Lung (tissue), 12 donors: Measurements from ENCODE around the gene ABR. TPM values are rescaled to one million over a fixed set of nuclear protein-coding genes. Genes with fewer than 3 reads are reported as not detected.
"Not testable (repeated sequence)": the region's sequence is repeated elsewhere in the genome, so short reads cannot be mapped to it uniquely, and the experiment has no call there.

Experiments used
- ATAC-seq: fragments of 200-7000 bp; cut with Tn5 transposase; one replicate; pipeline ENCODE4 v1.9.1; 2020; ENCODE audit warnings: moderate number of reproducible peaks; ENCODE audit not compliant: insufficient read depth, low FRiP score
- DNase-seq, 3 donors: peaks; one replicate each; pipeline ENCODE4 v3.0.0-alpha.2; 2013 to 2017
- H3K27ac ChIP-seq, 2 donors: one replicate each; pipeline ENCODE4 v1.5.1; 2013; ENCODE audit warnings: mild to moderate bottlenecking in 2 of 2, moderate library complexity in 2 of 2, control low read depth in 1 of 2, inconsistent platforms in 1 of 2, low read depth in 1 of 2, low read length in 1 of 2
- H3K27me3 ChIP-seq, 3 donors: one replicate each; pipeline ENCODE4 v1.5.1; 2013; ENCODE audit warnings: low read length in 2 of 3; ENCODE audit not compliant: control insufficient read depth in 3 of 3, insufficient read depth in 3 of 3
- H3K36me3 ChIP-seq, 4 donors: one replicate each; pipeline ENCODE4 v1.5.1; 2013; ENCODE audit warnings: low read length in 4 of 4, mild to moderate bottlenecking in 1 of 4, moderate library complexity in 1 of 4; ENCODE audit not compliant: control insufficient read depth in 4 of 4, insufficient read depth in 4 of 4
- H3K4me1 ChIP-seq, 5 donors: one replicate each; pipeline ENCODE4 v1.5.1; 2013; ENCODE audit warnings: low read length in 5 of 5, mild to moderate bottlenecking in 2 of 5, moderate library complexity in 1 of 5; ENCODE audit not compliant: control insufficient read depth in 5 of 5, insufficient read depth in 5 of 5
- H3K4me3 ChIP-seq: one replicate; pipeline ENCODE4 v1.5.1; 2013; ENCODE audit warnings: mild to moderate bottlenecking, control low read depth, moderate library complexity
- H3K9ac ChIP-seq, 2 donors: one replicate each; pipeline ENCODE4 v1.5.1; 2013; ENCODE audit warnings: low read length in 2 of 2, control low read depth in 1 of 2; ENCODE audit not compliant: insufficient read depth in 1 of 2
- H3K9me3 ChIP-seq, 4 donors: one replicate each; pipeline ENCODE4 v1.5.1; 2013; ENCODE audit warnings: low read length in 3 of 4, mild to moderate bottlenecking in 1 of 4, moderate library complexity in 1 of 4; ENCODE audit not compliant: control insufficient read depth in 4 of 4, insufficient read depth in 3 of 4
- CTCF ChIP-seq: IDR thresholded peaks from 2 replicates; pipeline ENCODE4 v1.5.1; 2012; ENCODE audit warnings: mild to moderate bottlenecking; ENCODE audit errors: control extremely low read depth, extremely low read depth
- WGBS, 2 donors: extraction: QIAGEN DNeasy Blood & Tissue Kit; methylation state at CpG; one replicate each; pipeline ENCODE4 v1.1.7; 2013; 5-methylcytosine and 5-hydroxymethylcytosine counted together
- polyA plus RNA-seq, 2 donors: library from polyadenylated mRNA; stranded (reverse); fragments of 200-250 nt; gene quantifications; one replicate each; pipeline ENCODE4 v1.2.1, GENCODE V29; 2013
- total RNA-seq, 2 donors: library from RNA; depleted of rRNA in 1 of 2; stranded (reverse); fragments of >200 nt in 1 of 2; gene quantifications; one replicate each; pipeline ENCODE4 v1.2.1, GENCODE V29; 2014 to 2021
- donor health status: control.
- donor health status: control.
- donor health status: Bipolar disorder and iron deficiency.
- donor health status: healthy.
- donor health status: DM: yes; HTN: yes; CAD: no.

Gene ABR
- total and polyA plus RNA-seq, 4 donors = 54.8 to 187 (median 70.2) TPM

GRCh38 chr17:1123393-1123831, 56.4 kb downstream of the ABR start:
- Histone ChIP-seq H3K27me3 (peaks cover 0 to 8% (median 0%) of the 10 kb centered on the region in 3 donors), H3K27ac (peak overlapping the region in 1 of 2 donors; percentile 7), H3K36me3 (peaks cover 0 to 8% (median under 1%) of the 10 kb centered on the region in 4 donors), H3K9ac (no peak overlapping the region), H3K4me1 (peaks cover 0 to 6% (median 0%) of the 10 kb centered on the region in 5 donors), H3K9me3 (no peaks in the 10 kb centered on the region), H3K4me3 (no peak overlapping the region)
- DNase-seq = no peak
- WGBS, 2 donors = 56 to 77% methylated on average over 20 to 24 of the region's 24 CpGs
- no peak for ATAC-seq
- no peak for TF ChIP-seq CTCF

GRCh38 chr17:1122533-1123392, 57.0 kb downstream of the ABR start:
- H3K27me3 ChIP-seq = peaks cover 0 to 8% (median 0%) of the 10 kb centered on the region in 3 donors
- no peak overlapping the region for H3K4me3 ChIP-seq
- H3K4me1 ChIP-seq = peaks cover 0 to 6% (median 0%) of the 10 kb centered on the region in 5 donors
- peak; percentile 65 to 79 (median 71) for DNase-seq
- no peaks in the 10 kb centered on the region for H3K9me3 ChIP-seq
- H3K36me3 ChIP-seq = peaks cover 0 to 6% (median 0%) of the 10 kb centered on the region in 4 donors
- peak overlapping the region; percentile 12 to 62 for H3K27ac ChIP-seq
- H3K9ac ChIP-seq = no peak overlapping the region
- peak; percentile 88 for ATAC-seq
- peak; percentile 82 for TF ChIP-seq CTCF
- 19 to 25% methylated on average over 21 of the region's 21 CpGs for WGBS, 2 donors

GRCh38 chr17:1121442-1121817, 58.4 kb downstream of the ABR start:
- WGBS, 2 donors = 92 to 100% methylated on average over 1 of the region's 1 CpG
- not testable (repeated sequence) for H3K36me3 ChIP-seq

GRCh38 chr17:1120596-1121441, 59.0 kb downstream of the ABR start:
- Histone ChIP-seq H3K9me3 (no peaks in the 10 kb centered on the region), H3K27me3 (peaks cover 0 to 8% (median 0%) of the 10 kb centered on the region in 3 donors), H3K36me3 (peaks cover 0 to 6% (median 0%) of the 10 kb centered on the region in 4 donors), H3K27ac (no peak overlapping the region), H3K4me1 (peaks cover 0 to 6% (median 0%) of the 10 kb centered on the region in 5 donors), H3K9ac (no peak overlapping the region), H3K4me3 (no peak overlapping the region)
- no peak for ATAC-seq
- no peak for TF ChIP-seq CTCF
- DNase-seq = no peak
- 91 to 92% methylated on average over 12 of the region's 12 CpGs for WGBS, 2 donors

More at GRCh38 chr17:1121442-1121817, 58.4 kb downstream of the ABR start:
- H3K27ac ChIP-seq, H3K27me3 ChIP-seq, H3K4me3 ChIP-seq, H3K9me3 ChIP-seq, H3K9ac ChIP-seq, ATAC-seq, DNase-seq, H3K4me1 ChIP-seq: not testable (repeated sequence)
